AG04449 (cell line): ENCODE results near the gene IGSF21.

ENCODE experiments used
- CTCF ChIA-PET: fragments of 350-600 bp; formaldehyde crosslinking; extraction: SDS; loops from one replicate; lab custom pipeline; 2021; ENCODE audit warnings: antibody characterized with exemption; lab: Yijun Ruan, JAX
- POLR2A ChIA-PET: fragments of 400-600, 350-600 bp; formaldehyde crosslinking; extraction: SDS; loops from one replicate; lab custom pipeline; 2020; ENCODE audit warnings: antibody characterized with exemption, inconsistent platforms; lab: Yijun Ruan, JAX
- DNase-seq: peaks from one replicate; pipeline ENCODE4 v3.0.0-alpha.2; 2010; ENCODE audit warnings: low read depth, low spot score
- H3K4me3 ChIP-seq: 2 replicates; pipeline ENCODE4 v1.5.1; 2011; ENCODE audit warnings: low read depth, mild to moderate bottlenecking, control low read depth, low read length
- TF ChIP-seq, protein P1 (sequence below): IDR thresholded peaks from one replicate; pipeline ENCODE4 v1.5.1; 2011; ENCODE audit warnings: mild to moderate bottlenecking, moderate library complexity, low read length, control low read depth, inconsistent platforms; ENCODE audit not compliant: insufficient read depth; ENCODE audit errors: missing control alignments

Gene IGSF21

DNA sequence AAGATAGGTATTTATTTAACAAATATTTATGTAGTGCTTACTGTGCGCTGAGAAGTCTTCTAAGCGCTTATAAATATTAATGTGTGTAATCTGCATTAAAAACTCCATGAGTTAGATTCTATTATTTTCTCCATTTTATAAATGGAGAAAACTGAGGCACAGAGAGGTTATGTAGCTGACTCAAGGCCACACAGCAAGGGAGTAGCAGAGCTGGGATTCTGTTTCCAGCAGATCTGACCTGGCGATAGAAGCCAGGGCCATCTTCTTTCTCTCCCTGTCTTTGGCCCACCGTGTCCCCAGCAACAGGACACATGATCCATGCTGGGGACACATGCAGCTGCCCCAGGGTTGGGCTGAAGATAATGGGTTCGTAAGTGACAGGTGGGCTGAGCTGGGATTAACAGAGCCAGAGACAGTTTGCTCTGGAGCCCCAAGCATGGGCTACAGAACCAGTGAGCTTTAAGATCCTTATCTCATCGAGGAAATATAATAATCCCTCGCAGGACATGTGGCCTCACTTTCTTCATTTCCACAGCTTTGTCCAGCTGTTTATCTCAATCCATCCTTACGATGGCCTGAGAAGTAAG is 30.3 kb downstream of the IGSF21 start:
- DNase-seq: no peak
- TF ChIP-seq, protein P1, sequence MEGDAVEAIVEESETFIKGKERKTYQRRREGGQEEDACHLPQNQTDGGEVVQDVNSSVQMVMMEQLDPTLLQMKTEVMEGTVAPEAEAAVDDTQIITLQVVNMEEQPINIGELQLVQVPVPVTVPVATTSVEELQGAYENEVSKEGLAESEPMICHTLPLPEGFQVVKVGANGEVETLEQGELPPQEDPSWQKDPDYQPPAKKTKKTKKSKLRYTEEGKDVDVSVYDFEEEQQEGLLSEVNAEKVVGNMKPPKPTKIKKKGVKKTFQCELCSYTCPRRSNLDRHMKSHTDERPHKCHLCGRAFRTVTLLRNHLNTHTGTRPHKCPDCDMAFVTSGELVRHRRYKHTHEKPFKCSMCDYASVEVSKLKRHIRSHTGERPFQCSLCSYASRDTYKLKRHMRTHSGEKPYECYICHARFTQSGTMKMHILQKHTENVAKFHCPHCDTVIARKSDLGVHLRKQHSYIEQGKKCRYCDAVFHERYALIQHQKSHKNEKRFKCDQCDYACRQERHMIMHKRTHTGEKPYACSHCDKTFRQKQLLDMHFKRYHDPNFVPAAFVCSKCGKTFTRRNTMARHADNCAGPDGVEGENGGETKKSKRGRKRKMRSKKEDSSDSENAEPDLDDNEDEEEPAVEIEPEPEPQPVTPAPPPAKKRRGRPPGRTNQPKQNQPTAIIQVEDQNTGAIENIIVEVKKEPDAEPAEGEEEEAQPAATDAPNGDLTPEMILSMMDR: no peak
- ChIA-PET CTCF (no interaction called here), POLR2A (no interaction called here)
- no peak overlapping the region for H3K4me3 ChIP-seq

DNA sequence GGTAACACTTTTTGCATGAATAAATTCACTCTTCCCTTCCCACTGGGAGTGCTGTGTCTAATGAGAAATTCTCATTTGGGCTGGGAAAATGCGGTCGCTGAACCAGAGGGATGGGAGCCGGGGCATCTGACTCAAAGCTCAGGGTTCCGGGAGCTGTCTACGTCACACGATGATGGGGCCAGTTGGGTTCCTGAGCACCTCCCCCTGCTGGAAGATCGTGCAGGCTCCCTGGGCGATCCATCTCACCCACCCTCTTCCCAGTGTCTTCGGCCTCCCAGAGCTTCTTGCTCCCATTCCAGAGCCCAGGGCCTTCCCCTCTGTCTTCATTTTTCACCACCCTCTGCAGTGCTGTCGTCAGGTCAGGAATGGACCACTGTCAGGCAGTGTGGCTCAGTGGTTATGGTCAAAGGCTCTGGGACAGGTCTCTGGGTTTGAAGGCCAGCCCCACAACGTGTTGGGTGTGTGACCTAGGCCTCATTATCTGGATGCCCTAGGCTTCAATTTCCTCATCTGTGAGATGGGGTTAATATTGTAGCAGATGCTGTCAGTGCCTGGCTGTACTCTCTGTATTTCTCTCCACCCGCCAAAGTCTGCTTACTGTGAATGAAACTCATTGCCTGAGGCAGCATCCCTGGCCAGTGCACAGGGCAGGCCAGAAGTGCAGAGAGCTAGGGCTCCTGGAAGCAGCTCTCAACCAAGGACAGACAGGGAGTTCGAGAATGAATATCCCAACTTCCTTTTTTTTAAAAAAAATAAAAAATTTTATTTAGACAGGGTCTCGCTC is 31.8 kb downstream of the IGSF21 start:
- DNase-seq: no peak
- H3K4me3 ChIP-seq: no peak overlapping the region
- POLR2A ChIA-PET: no interaction called here
- CTCF ChIA-PET: no interaction called here
- TF ChIP-seq, protein P1: no peak

DNA sequence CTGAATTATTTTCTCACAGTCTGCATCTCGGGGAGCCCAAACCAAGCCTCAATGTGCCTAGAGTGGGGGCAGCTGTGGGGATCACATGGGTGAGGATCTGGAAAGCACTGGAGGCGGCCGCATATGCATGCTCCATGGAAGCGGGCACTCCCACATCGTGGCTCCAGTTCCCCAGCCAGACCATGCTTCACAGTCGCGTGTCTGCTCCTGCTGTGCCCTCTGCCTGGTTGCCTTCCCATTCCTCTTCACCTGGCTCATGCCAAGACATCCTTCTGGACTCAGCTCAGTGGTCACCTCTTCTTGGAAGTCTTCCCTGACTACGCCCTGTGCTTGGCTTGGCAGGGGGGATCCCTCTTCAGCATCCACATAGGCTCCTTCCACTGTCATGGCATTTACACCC is 32.8 kb downstream of the IGSF21 start:
- TF ChIP-seq, protein P1: no peak
- ChIA-PET POLR2A (no interaction called here), CTCF (no interaction called here)
- H3K4me3 ChIP-seq: no peak overlapping the region
- no peak for DNase-seq

DNA sequence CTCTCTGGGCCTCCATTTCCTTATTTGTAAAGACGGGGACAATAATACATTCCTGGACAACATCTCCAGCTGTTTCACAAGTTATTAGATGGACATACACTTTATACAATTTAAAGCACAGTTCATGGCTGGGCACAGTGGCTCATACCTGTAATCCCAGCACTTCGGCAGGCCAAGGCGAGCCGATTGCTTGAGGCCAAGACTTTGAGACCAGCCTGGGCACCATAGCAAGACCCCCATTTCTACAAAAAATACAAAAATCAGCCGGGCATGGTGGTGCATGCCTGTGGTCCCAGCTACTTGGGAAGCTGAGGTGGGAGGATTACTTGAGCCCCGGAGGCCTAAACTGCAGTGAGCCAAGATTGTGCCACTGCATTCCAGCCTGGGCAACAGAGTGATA is 34.1 kb downstream of the IGSF21 start:
- CTCF ChIA-PET: no interaction called here
- TF ChIP-seq, protein P1: no peak
- H3K4me3 ChIP-seq: no peak overlapping the region
- POLR2A ChIA-PET: interaction anchor here (0.6 kb wide), 1 partner anchor 40 kb away, joined by 3 read pairs; no protein-coding TSS in a partner anchor
- no peak for DNase-seq

DNA sequence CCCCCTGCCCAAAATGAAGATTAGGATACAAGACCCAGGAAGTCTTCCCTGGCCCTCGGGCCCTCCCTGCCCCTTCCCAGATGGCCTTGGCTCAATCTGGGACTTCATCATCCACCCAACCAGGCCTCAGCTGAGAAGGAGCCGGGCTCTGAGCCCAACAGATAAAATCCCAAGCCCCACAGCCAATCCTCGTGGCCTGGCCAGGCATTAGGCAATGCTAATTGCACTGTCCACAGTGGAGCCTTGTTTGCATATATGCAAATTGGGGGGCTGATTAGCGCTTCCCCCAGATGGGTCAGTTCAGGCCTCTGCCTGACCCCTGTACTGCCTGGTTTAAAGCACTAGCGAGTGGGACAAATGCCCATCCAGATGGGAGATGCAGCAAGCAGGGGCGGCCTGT is 34.9 kb downstream of the IGSF21 start:
- ChIA-PET POLR2A (no interaction called here), CTCF (no interaction called here)
- DNase-seq: no peak
- TF ChIP-seq, protein P1: no peak
- no peak overlapping the region for H3K4me3 ChIP-seq

DNA sequence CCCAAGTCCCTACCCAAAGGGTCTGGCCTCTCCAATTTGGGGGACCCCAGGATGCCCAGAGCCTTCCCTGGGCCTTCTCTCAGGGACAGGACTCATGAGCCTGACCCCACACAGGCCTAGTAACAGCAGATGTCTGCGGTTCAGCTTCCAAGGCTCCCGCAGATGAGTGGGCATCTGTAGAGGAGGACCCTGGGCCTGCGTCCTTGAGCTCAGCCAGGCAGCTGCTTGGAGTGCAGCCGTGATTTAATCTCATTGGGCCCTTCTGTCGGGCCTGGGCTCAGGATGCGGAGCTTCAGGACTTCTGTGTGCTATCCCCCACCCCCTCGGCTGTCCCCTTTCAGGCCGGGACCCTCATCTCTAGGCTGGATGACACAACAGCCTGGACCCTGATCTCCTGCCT is 35.4 kb downstream of the IGSF21 start:
- ChIA-PET POLR2A (no interaction called here), CTCF (no interaction called here)
- H3K4me3 ChIP-seq: no peak overlapping the region
- TF ChIP-seq, protein P1: no peak
- no peak for DNase-seq
